ENCODE data around the gene FAM161B.

- no peak for TF ChIP-seq CTCF (IDR thresholded peaks at IDR 0.05)
- no peak for TF ChIP-seq REST (IDR thresholded peaks at IDR 0.05; ENCODE audit: insufficient read depth in 1 of 2, low read depth in 2 of 2, low read length in 1 of 2)
These were observed 5.8 kb upstream of the FAM161B start for GRCh38 chr14:73955674-73956073.
